OCI-LY7 (cell line): ENCODE results near the gene SLC13A5. TPM values are rescaled to one million over a fixed set of nuclear protein-coding genes. Genes with fewer than 3 reads are reported as not detected.

Experiments
- BruUV-seq: library from RNA; stranded (reverse); fragments of 400-500 nt; replicated peaks from 2 replicates; lab custom pipeline; 2021; lab: Mats Ljungman, UMichigan
- CTCF ChIA-PET: fragments of 300-600 bp; sonication (Branson Sonifier 250); formaldehyde crosslinking; loops from one replicate; lab custom pipeline; 2022; ENCODE audit warnings: antibody characterized with exemption; ENCODE audit not compliant: unreplicated experiment; lab: Charles Lee
- POLR2A ChIA-PET: fragments of 300-600 bp; sonication (Branson Sonifier 250); formaldehyde crosslinking; loops from one replicate; lab custom pipeline; 2022; ENCODE audit warnings: antibody characterized with exemption; lab: Charles Lee
- DNase-seq: peaks from one replicate; pipeline ENCODE4 v3.0.0-alpha.2; 2015; ENCODE audit warnings: low spot score
- H2AFZ ChIP-seq: fragments of 200-600 bp; sonication (generic), shearing (Covaris generic); 2 replicates; pipeline ENCODE4 v1.6.1; 2014; ENCODE audit warnings: mild to moderate bottlenecking, antibody characterized with exemption, low read length, moderate library complexity
- H3K27ac ChIP-seq: fragments of 200-600 bp; sonication (generic); 2 replicates; pipeline ENCODE4 v1.5.1; 2014; ENCODE audit warnings: mixed run types, low read depth, mild to moderate bottlenecking, moderate library complexity, low read length, inconsistent platforms; ENCODE audit not compliant: poor library complexity, severe bottlenecking
- H3K36me3 ChIP-seq: fragments of 200-600 bp; sonication (generic); 2 replicates; pipeline ENCODE4 v1.6.1; 2014; ENCODE audit warnings: mild to moderate bottlenecking, antibody characterized with exemption, low read length, moderate library complexity, mixed read lengths; ENCODE audit not compliant: insufficient read depth
- H3K4me1 ChIP-seq: fragments of 200-600 bp; sonication (generic); 2 replicates; pipeline ENCODE4 v1.5.1; 2014; ENCODE audit warnings: mild to moderate bottlenecking, low read length; ENCODE audit not compliant: insufficient read depth, poor library complexity, severe bottlenecking
- H3K4me2 ChIP-seq: fragments of 200-600 bp; sonication (generic); 2 replicates; pipeline ENCODE4 v1.6.1; 2014; ENCODE audit warnings: mild to moderate bottlenecking, low read length
- H3K4me3 ChIP-seq: fragments of 200-600 bp; sonication (generic); 2 replicates; pipeline ENCODE4 v1.5.1; 2014; ENCODE audit warnings: mild to moderate bottlenecking, low read depth, low read length; ENCODE audit not compliant: poor library complexity, severe bottlenecking
- H3K79me2 ChIP-seq: fragments of 200-600 bp; sonication (generic); 2 replicates; pipeline ENCODE4 v1.6.1; 2016; ENCODE audit warnings: low read depth, mild to moderate bottlenecking, low read length, moderate library complexity, mixed read lengths; ENCODE audit not compliant: insufficient read depth
- H3K9me2 ChIP-seq: fragments of 200-600 bp; sonication (generic); 2 replicates; pipeline ENCODE4 v1.6.1; 2016; ENCODE audit warnings: mild to moderate bottlenecking, low read length, mixed read lengths; ENCODE audit not compliant: insufficient read depth
- H3K9me3 ChIP-seq: fragments of 200-600 bp; sonication (generic); 2 replicates; pipeline ENCODE4 v1.6.1; 2014; ENCODE audit warnings: mild to moderate bottlenecking, mixed run types, low read length, mixed read lengths
- H4K20me1 ChIP-seq: fragments of 200-600 bp; sonication (generic); 2 replicates; pipeline ENCODE4 v1.6.1; 2014; ENCODE audit warnings: mild to moderate bottlenecking, antibody characterized with exemption, low read length, moderate library complexity, mixed read lengths; ENCODE audit not compliant: insufficient read depth
- CTCF ChIP-seq: fragments of 200-600 bp; sonication (generic); conservative IDR thresholded peaks from 2 replicates; pipeline ENCODE4 v1.5.1; 2014; ENCODE audit warnings: mild to moderate bottlenecking, antibody characterized with exemption, low read length, moderate library complexity, mixed read lengths
- EZH2phosphoT487 ChIP-seq: fragments of 200-600 bp; sonication (generic); IDR thresholded peaks from 2 replicates; pipeline ENCODE4 v1.6.1; 2018; ENCODE audit warnings: low read depth, borderline replicate concordance, mild to moderate bottlenecking, mixed run types, antibody characterized with exemption, low read length, moderate library complexity, mixed read lengths
- intact Hi-C: fragments of 100-400 bp; cut with micrococcal nuclease; formaldehyde crosslinking; loops from one replicate; pipeline ENCODE4 v1.10.0; 2022; ENCODE audit not compliant: unreplicated experiment
- total RNA-seq, 2 experiments: library from RNA; depleted of rRNA in 1 of 2; stranded (reverse); fragments of >200 nt in 1 of 2; shearing (Covaris generic) in 1 of 2; gene quantifications; 2 replicates each; pipeline ENCODE4 v1.2.3, GENCODE V29; 2014 to 2022

SLC13A5 gene
- total RNA-seq, 2 experiments from 2014 or later, result not detected

GRCh38 chr17:6753546-6753945, 40.4 kb upstream of the SLC13A5 start:
- ChIA-PET CTCF (no interaction called here), POLR2A (no interaction called here)
- Histone ChIP-seq H3K4me2 (no peak overlapping the region), H2AFZ (no peak overlapping the region), H3K9me2 (no peaks in the 10 kb centered on the region), H3K4me3 (no peak overlapping the region), H3K4me1 (peaks cover 14% of the 10 kb centered on the region), H3K79me2 (no peaks in the 10 kb centered on the region), H3K36me3 (no peaks in the 10 kb centered on the region), H3K9me3 (no peaks in the 10 kb centered on the region), H4K20me1 (no peaks in the 10 kb centered on the region), H3K27ac (no peak overlapping the region)
- intact Hi-C loops, result no loop called here
- BruUV-seq, result no TSS peak
- DNase-seq, result no peak
- TF ChIP-seq EZH2phosphoT487, result no peak
- TF ChIP-seq CTCF, result no peak

- Histone ChIP-seq H3K9me3 (no peaks in the 10 kb centered on the region), H3K79me2 (no peaks in the 10 kb centered on the region), H3K36me3 (no peaks in the 10 kb centered on the region), H3K4me2 (0 out of 2 replicates have a peak overlapping the region, but pooled peaks have one; percentile 3), H2AFZ (peak overlapping the region; percentile 83), H3K4me1 (peaks cover 14% of the 10 kb centered on the region), H3K4me3 (no peak overlapping the region), H4K20me1 (no peaks in the 10 kb centered on the region), H3K27ac (no peak overlapping the region), H3K9me2 (no peaks in the 10 kb centered on the region)
- intact Hi-C loops, result no loop called here
- ChIA-PET POLR2A (no interaction called here), CTCF (no interaction called here)
- peak; percentile 5 for DNase-seq
- BruUV-seq, result no TSS peak
- TF ChIP-seq EZH2phosphoT487, result no peak
- no peak for TF ChIP-seq CTCF
Observed at GRCh38 chr17:6753006-6753445, 39.9 kb upstream of the SLC13A5 start.

- ChIA-PET CTCF (interaction anchor here (0.6 kb wide), 1 partner anchor 8 kb away, joined by 4 read pairs; no protein-coding TSS in a partner anchor), POLR2A (no interaction called here)
- Histone ChIP-seq H3K4me1 (peaks cover 14% of the 10 kb centered on the region), H3K4me2 (0 out of 2 replicates have a peak overlapping the region, but pooled peaks have one; percentile 3), H3K36me3 (no peaks in the 10 kb centered on the region), H3K27ac (no peak overlapping the region), H2AFZ (peak overlapping the region; percentile 83), H3K4me3 (no peak overlapping the region), H4K20me1 (no peaks in the 10 kb centered on the region), H3K9me2 (no peaks in the 10 kb centered on the region), H3K9me3 (no peaks in the 10 kb centered on the region), H3K79me2 (no peaks in the 10 kb centered on the region)
- intact Hi-C loops, result no loop called here
- TF ChIP-seq CTCF (no peak), EZH2phosphoT487 (no peak)
- DNase-seq, result no peak
- no TSS peak for BruUV-seq
Observed at GRCh38 chr17:6752068-6752909, 39.1 kb upstream of the SLC13A5 start.
